ENCODE results near the gene UBE2L3. TPM values are rescaled to one million over a fixed set of nuclear protein-coding genes. Genes with fewer than 3 reads are reported as not detected.
"Not testable (repeated sequence)": the region's sequence is repeated elsewhere in the genome, so short reads cannot be mapped to it uniquely, and the experiment has no call there.

Gene UBE2L3
- total RNA-seq, 1 experiment from 2014 or later: 56.1 TPM

GRCh38 chr22:21592422-21592821 lies 24.9 kb downstream of the UBE2L3 start:
- Histone ChIP-seq H3K4me3 (ENCODE audit: low read length) (no peak overlapping the region), H3K27me3 (ENCODE audit: low read length) (no peaks in the 10 kb centered on the region), H3K79me2 (ENCODE audit: low read length) (peaks cover 97% of the 10 kb centered on the region), H3K4me2 (ENCODE audit: low read depth, low read length, poor library complexity, severe bottlenecking) (no peak overlapping the region), H3K27ac (ENCODE audit: low read length) (no peak overlapping the region), H3K36me3 (ENCODE audit: insufficient read depth, low read length) (peaks cover 29% of the 10 kb centered on the region), H3K9me2 (replicated peaks; ENCODE audit: insufficient read depth, low read length) (no peaks in the 10 kb centered on the region), H3K9ac (ENCODE audit: low read length) (no peak overlapping the region), H3K4me1 (ENCODE audit: low read length) (peaks cover 33% of the 10 kb centered on the region), H2AFZ (ENCODE audit: low read length) (no peak overlapping the region), H4K20me1 (ENCODE audit: insufficient read depth, low read depth, low read length) (peaks cover 38% of the 10 kb centered on the region), H3K9me3 (ENCODE audit: low read length) (no peaks in the 10 kb centered on the region)
- no peak for DNase-seq

GRCh38 chr22:21593406-21594232 lies 26.1 kb downstream of the UBE2L3 start:
- DNase-seq: no peak
- no peak overlapping the region for H2AFZ ChIP-seq (ENCODE audit: low read length)
- no peak overlapping the region for H3K4me3 ChIP-seq (ENCODE audit: low read length)
- H3K27me3 ChIP-seq (ENCODE audit: low read length): no peaks in the 10 kb centered on the region
- H3K36me3 ChIP-seq (ENCODE audit: insufficient read depth, low read length): peaks cover 29% of the 10 kb centered on the region
- H3K27ac ChIP-seq (ENCODE audit: low read length): no peak overlapping the region
- no peak overlapping the region for H3K9ac ChIP-seq (ENCODE audit: low read length)
- peaks cover 24% of the 10 kb centered on the region for H3K4me1 ChIP-seq (ENCODE audit: low read length)
- no peaks in the 10 kb centered on the region for H3K9me2 ChIP-seq (replicated peaks; ENCODE audit: insufficient read depth, low read length)
- H4K20me1 ChIP-seq (ENCODE audit: insufficient read depth, low read depth, low read length): peaks cover 34% of the 10 kb centered on the region; the same call in 1 of the 2 replicates
- H3K4me2 ChIP-seq (ENCODE audit: low read depth, low read length, poor library complexity, severe bottlenecking): no peak overlapping the region
- H3K79me2 ChIP-seq (ENCODE audit: low read length): peaks cover 97% of the 10 kb centered on the region
- H3K9me3 ChIP-seq (ENCODE audit: low read length): no peaks in the 10 kb centered on the region

GRCh38 chr22:21594865-21595452 lies 27.4 kb downstream of the UBE2L3 start:
- Histone ChIP-seq H3K4me2 (ENCODE audit: low read depth, low read length, poor library complexity, severe bottlenecking) (no peak overlapping the region), H3K4me3 (ENCODE audit: low read length) (no peak overlapping the region), H3K9ac (ENCODE audit: low read length) (no peak overlapping the region), H3K27ac (ENCODE audit: low read length) (no peak overlapping the region), H3K79me2 (ENCODE audit: low read length) (peaks cover 97% of the 10 kb centered on the region), H3K27me3 (ENCODE audit: low read length) (no peaks in the 10 kb centered on the region), H3K4me1 (ENCODE audit: low read length) (peaks cover 16% of the 10 kb centered on the region), H3K9me3 (ENCODE audit: low read length) (no peaks in the 10 kb centered on the region), H2AFZ (ENCODE audit: low read length) (no peak overlapping the region), H3K36me3 (ENCODE audit: insufficient read depth, low read length) (peaks cover 29% of the 10 kb centered on the region), H3K9me2 (replicated peaks; ENCODE audit: insufficient read depth, low read length) (no peaks in the 10 kb centered on the region), H4K20me1 (ENCODE audit: insufficient read depth, low read depth, low read length) (peaks cover 35% of the 10 kb centered on the region; the same call in 1 of the 2 replicates)
- DNase-seq: no peak

- H2AFZ ChIP-seq (ENCODE audit: low read length); H3K4me2 ChIP-seq (ENCODE audit: low read depth, low read length, poor library complexity, severe bottlenecking); DNase-seq; H3K9ac ChIP-seq (ENCODE audit: low read length); H3K9me3 ChIP-seq (ENCODE audit: low read length); H3K4me3 ChIP-seq (ENCODE audit: low read length); H3K9me2 ChIP-seq (replicated peaks; ENCODE audit: insufficient read depth, low read length); H3K27me3 ChIP-seq (ENCODE audit: low read length); H3K27ac ChIP-seq (ENCODE audit: low read length); H3K4me1 ChIP-seq (ENCODE audit: low read length): not testable (repeated sequence)
- H3K36me3 ChIP-seq (ENCODE audit: insufficient read depth, low read length): peaks cover 29% of the 10 kb centered on the region
- H3K79me2 ChIP-seq (ENCODE audit: low read length): peaks cover 97% of the 10 kb centered on the region
- H4K20me1 ChIP-seq (ENCODE audit: insufficient read depth, low read depth, low read length): peaks cover 21% of the 10 kb centered on the region; the same call in 1 of the 2 replicates
Measured at GRCh38 chr22:21596356-21597135, 29.0 kb downstream of the UBE2L3 start.

- H3K4me2 ChIP-seq (ENCODE audit: low read depth, low read length, poor library complexity, severe bottlenecking): no peak overlapping the region
- peaks cover 24% of the 10 kb centered on the region for H4K20me1 ChIP-seq (ENCODE audit: insufficient read depth, low read depth, low read length)
Measured at GRCh38 chr22:21598302-21598701, 30.8 kb downstream of the UBE2L3 start.

GRCh38 chr22:21599053-21599893 lies 31.8 kb downstream of the UBE2L3 start:
- no peaks in the 10 kb centered on the region for H3K9me2 ChIP-seq (replicated peaks; ENCODE audit: insufficient read depth, low read length)
- peaks cover 15% of the 10 kb centered on the region for H3K36me3 ChIP-seq (ENCODE audit: insufficient read depth, low read length)
- peaks cover 91% of the 10 kb centered on the region for H3K79me2 ChIP-seq (ENCODE audit: low read length)
- peaks cover 22% of the 10 kb centered on the region for H4K20me1 ChIP-seq (ENCODE audit: insufficient read depth, low read depth, low read length)
- no peak overlapping the region for H3K27ac ChIP-seq (ENCODE audit: low read length)
- peaks cover 16% of the 10 kb centered on the region for H3K4me1 ChIP-seq (ENCODE audit: low read length)
- H3K27me3 ChIP-seq (ENCODE audit: low read length): no peaks in the 10 kb centered on the region
- no peak for DNase-seq
- H3K9ac ChIP-seq (ENCODE audit: low read length): no peak overlapping the region
- H3K4me2 ChIP-seq (ENCODE audit: low read depth, low read length, poor library complexity, severe bottlenecking): no peak overlapping the region
- no peak overlapping the region for H2AFZ ChIP-seq (ENCODE audit: low read length)
- H3K4me3 ChIP-seq (ENCODE audit: low read length): no peak overlapping the region
- H3K9me3 ChIP-seq (ENCODE audit: low read length): no peaks in the 10 kb centered on the region

More at GRCh38 chr22:21598302-21598701, 30.8 kb downstream of the UBE2L3 start:
- no peak overlapping the region for H3K9ac ChIP-seq (ENCODE audit: low read length)
- H3K27me3 ChIP-seq (ENCODE audit: low read length): no peaks in the 10 kb centered on the region
- no peaks in the 10 kb centered on the region for H3K9me3 ChIP-seq (ENCODE audit: low read length)
- H3K27ac ChIP-seq (ENCODE audit: low read length): no peak overlapping the region
- no peak overlapping the region for H2AFZ ChIP-seq (ENCODE audit: low read length)
- peaks cover 94% of the 10 kb centered on the region for H3K79me2 ChIP-seq (ENCODE audit: low read length)
- peaks cover 23% of the 10 kb centered on the region for H3K36me3 ChIP-seq (ENCODE audit: insufficient read depth, low read length)
- H3K4me1 ChIP-seq (ENCODE audit: low read length): peaks cover 9% of the 10 kb centered on the region; the same call in 1 of the 2 replicates
- no peak for DNase-seq
- H3K4me3 ChIP-seq (ENCODE audit: low read length): no peak overlapping the region
- H3K9me2 ChIP-seq (replicated peaks; ENCODE audit: insufficient read depth, low read length): no peaks in the 10 kb centered on the region

GRCh38 chr22:21602579-21602978 lies 35.1 kb downstream of the UBE2L3 start:
- Histone ChIP-seq H3K9me3 (ENCODE audit: low read length) (no peaks in the 10 kb centered on the region), H3K36me3 (ENCODE audit: insufficient read depth, low read length) (no peaks in the 10 kb centered on the region), H3K9ac (ENCODE audit: low read length) (no peak overlapping the region), H3K4me1 (ENCODE audit: low read length) (peaks cover 16% of the 10 kb centered on the region), H3K27ac (ENCODE audit: low read length) (no peak overlapping the region), H4K20me1 (ENCODE audit: insufficient read depth, low read depth, low read length) (peaks cover 33% of the 10 kb centered on the region), H2AFZ (ENCODE audit: low read length) (no peak overlapping the region), H3K79me2 (ENCODE audit: low read length) (peaks cover 90% of the 10 kb centered on the region), H3K27me3 (ENCODE audit: low read length) (no peaks in the 10 kb centered on the region), H3K4me2 (ENCODE audit: low read depth, low read length, poor library complexity, severe bottlenecking) (no peak overlapping the region), H3K9me2 (replicated peaks; ENCODE audit: insufficient read depth, low read length) (no peaks in the 10 kb centered on the region), H3K4me3 (ENCODE audit: low read length) (no peak overlapping the region)
- DNase-seq: no peak

All from Karpas-422 (cell line).